BJ (cell line): ENCODE measurements around the gene TEX264. TPM values are rescaled to one million over a fixed set of nuclear protein-coding genes. Genes with fewer than 3 reads are reported as not detected.

Experiments used
- CTCF ChIA-PET: fragments of 350-600 bp; formaldehyde crosslinking; extraction: SDS; loops from one replicate; lab custom pipeline; 2021; ENCODE audit warnings: antibody characterized with exemption, inconsistent platforms; lab: Yijun Ruan, JAX
- POLR2A ChIA-PET: fragments of 300-600 bp; sonication (Branson Sonifier 250); formaldehyde crosslinking; extraction: SDS; loops from one replicate; lab custom pipeline; 2021; ENCODE audit warnings: antibody characterized with exemption; lab: Charles Lee
- DNase-seq: peaks from one replicate; pipeline ENCODE4 v3.0.0-alpha.2; 2011; ENCODE audit warnings: low read depth
- H3K27me3 ChIP-seq: 2 replicates; pipeline ENCODE4 v1.6.0; 2011; ENCODE audit warnings: low read length; ENCODE audit not compliant: control insufficient read depth, insufficient read depth
- H3K36me3 ChIP-seq: 2 replicates; pipeline ENCODE4 v1.5.1; 2011; ENCODE audit warnings: low read length; ENCODE audit not compliant: control insufficient read depth, insufficient read depth
- H3K4me3 ChIP-seq: 2 replicates; pipeline ENCODE4 v1.5.1; 2011; ENCODE audit warnings: low read depth, mild to moderate bottlenecking, control low read depth, low read length
- polyA minus RNA-seq: library from RNA; depleted of rRNA, polyadenylated mRNA; stranded (reverse); fragments of >200 nt; gene quantifications from 2 replicates; pipeline ENCODE4 v1.2.3, GENCODE V29; 2011; rRNA and poly(A)+ RNA removed
- polyA plus RNA-seq: library from polyadenylated mRNA; depleted of rRNA; stranded (reverse); fragments of >200 nt; gene quantifications from 2 replicates; pipeline ENCODE4 v1.2.3, GENCODE V29; 2011; rRNA removed
- TF ChIP-seq, protein P1 (sequence below): IDR thresholded peaks from 2 replicates; pipeline ENCODE4 v1.5.1; 2011; ENCODE audit warnings: low read depth, mild to moderate bottlenecking, control low read depth, inconsistent platforms, low read length, moderate library complexity; ENCODE audit not compliant: insufficient read depth

Gene TEX264, protein sequence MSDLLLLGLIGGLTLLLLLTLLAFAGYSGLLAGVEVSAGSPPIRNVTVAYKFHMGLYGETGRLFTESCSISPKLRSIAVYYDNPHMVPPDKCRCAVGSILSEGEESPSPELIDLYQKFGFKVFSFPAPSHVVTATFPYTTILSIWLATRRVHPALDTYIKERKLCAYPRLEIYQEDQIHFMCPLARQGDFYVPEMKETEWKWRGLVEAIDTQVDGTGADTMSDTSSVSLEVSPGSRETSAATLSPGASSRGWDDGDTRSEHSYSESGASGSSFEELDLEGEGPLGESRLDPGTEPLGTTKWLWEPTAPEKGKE
- polyA plus RNA-seq (72.5 and 100.0 TPM in 2 replicates), polyA minus RNA-seq (36.5 and 57.6 TPM in 2 replicates)

DNA sequence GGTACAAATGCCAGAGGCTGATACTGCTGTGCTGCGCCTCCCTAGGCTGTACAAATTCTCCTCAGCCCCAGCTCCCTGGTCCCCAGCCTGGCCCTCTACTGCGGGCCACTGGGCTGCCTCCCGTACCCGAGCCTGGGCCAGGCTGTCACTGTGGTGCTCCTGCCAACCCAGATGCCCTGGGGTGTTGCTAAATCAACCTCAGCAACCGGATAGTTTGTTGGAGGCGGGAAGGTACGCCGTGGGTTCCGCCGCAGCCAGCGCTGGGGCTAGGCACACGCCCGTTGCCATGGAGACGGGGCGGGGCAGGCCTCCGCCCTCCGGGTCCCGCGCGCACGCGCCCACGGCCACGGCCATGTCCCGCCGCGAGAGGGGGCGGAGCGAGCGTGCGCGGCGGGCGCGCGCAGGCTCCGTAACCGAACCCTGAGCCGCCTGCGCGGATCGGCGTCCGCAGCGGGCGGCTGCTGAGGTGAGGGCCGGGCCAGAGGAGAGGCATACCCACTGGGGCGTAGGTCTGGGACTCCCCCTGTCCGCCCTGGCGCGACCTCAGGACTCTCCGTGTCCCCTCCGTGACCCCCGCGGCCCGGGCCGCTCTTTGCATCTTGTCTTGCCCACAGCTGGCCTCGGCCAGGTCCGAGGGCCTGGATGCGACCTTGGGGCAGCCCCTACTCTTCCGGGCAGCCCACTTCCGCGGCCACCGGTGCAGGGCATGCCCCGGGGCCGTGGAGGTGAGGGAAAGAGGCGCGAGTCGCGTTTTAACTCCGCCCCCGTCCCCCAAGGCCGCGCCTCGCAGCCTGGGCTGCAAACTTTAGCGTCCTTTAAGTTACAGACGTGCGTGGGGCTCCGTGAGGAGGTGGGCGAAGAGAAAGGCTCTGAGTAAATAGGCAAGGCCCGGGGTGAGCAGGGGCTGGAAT, at the start of gene TEX264:
Gene TEX264 (plus strand): TSS at position 430 of the 911 bp plus-strand sequence. CDS start 3,053 bp downstream, outside the sequence.
- Histone ChIP-seq H3K36me3 (peaks cover 3% of the 10 kb centered on the region), H3K27me3 (no peaks in the 10 kb centered on the region), H3K4me3 (peak within 1 kb of the TSS; percentile 90)
- ChIA-PET CTCF (interaction anchor here (1.1 to 16.2 kb wide), 10 partner anchors 7 to 1055 kb away, joined by 3 to 207 read pairs (median 17); partner anchors contain the start of genes DCAF1 and MAPKAPK3), POLR2A (interaction anchor here (0.9 kb wide), 1 partner anchor 171 kb away, joined by 6 read pairs; the partner anchor contains the start of gene DCAF1)
- TF ChIP-seq, protein P1, sequence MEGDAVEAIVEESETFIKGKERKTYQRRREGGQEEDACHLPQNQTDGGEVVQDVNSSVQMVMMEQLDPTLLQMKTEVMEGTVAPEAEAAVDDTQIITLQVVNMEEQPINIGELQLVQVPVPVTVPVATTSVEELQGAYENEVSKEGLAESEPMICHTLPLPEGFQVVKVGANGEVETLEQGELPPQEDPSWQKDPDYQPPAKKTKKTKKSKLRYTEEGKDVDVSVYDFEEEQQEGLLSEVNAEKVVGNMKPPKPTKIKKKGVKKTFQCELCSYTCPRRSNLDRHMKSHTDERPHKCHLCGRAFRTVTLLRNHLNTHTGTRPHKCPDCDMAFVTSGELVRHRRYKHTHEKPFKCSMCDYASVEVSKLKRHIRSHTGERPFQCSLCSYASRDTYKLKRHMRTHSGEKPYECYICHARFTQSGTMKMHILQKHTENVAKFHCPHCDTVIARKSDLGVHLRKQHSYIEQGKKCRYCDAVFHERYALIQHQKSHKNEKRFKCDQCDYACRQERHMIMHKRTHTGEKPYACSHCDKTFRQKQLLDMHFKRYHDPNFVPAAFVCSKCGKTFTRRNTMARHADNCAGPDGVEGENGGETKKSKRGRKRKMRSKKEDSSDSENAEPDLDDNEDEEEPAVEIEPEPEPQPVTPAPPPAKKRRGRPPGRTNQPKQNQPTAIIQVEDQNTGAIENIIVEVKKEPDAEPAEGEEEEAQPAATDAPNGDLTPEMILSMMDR = no peak
- DNase-seq = peak; percentile 20

DNA sequence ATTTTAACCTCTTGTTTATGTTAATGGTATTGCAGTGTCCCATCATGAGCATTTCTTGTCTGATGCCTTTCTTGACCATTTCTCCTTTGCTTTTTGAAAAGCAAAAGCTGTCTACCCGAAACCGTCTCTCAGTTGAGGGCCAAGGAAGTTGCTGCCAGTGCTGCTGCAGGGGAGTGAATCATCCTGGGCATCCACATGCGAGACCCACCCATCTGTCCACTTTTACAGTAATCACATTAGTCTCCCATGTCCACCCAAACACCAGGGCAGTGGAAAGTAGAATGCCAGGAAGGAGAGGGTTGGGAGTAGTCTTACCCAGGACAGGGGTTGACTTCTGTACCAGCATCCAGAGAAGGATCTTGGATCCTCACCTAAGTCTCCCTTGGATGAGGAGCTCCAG, 48.6 kb upstream of the TEX264 start:
- TF ChIP-seq, protein P1 = no peak
- no peak for DNase-seq
- CTCF ChIA-PET = interaction anchor here (2.7 kb wide), 1 partner anchor 121 kb away, joined by 8 read pairs; no protein-coding TSS in a partner anchor
- POLR2A ChIA-PET = no interaction called here
- Histone ChIP-seq H3K36me3 (no peaks in the 10 kb centered on the region), H3K27me3 (no peaks in the 10 kb centered on the region), H3K4me3 (no peak overlapping the region)

DNA sequence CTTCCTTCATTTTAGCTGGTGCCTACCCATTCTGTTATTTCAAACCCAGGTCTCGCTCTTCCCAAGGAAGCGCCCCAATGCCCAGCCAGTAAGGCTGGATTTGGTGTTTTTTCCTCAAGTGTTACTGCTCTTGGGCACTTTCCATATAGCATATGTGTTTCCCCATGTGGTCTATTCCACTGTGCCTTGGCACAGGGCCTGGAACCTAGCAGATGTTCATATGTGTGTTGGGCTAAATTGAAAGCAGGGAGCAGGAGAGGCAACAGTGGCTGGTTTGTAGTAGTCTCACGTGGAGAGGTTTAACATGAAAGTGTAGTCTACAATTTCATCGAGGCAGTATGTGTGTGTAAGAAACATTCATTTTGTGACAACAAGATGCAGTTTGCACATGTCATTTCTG, 48.2 kb upstream of the TEX264 start:
- no peak overlapping the region for H3K4me3 ChIP-seq
- POLR2A ChIA-PET = no interaction called here
- TF ChIP-seq, protein P1 = no peak
- no peaks in the 10 kb centered on the region for H3K36me3 ChIP-seq
- no peaks in the 10 kb centered on the region for H3K27me3 ChIP-seq
- CTCF ChIA-PET = no interaction called here
- DNase-seq = no peak

DNA sequence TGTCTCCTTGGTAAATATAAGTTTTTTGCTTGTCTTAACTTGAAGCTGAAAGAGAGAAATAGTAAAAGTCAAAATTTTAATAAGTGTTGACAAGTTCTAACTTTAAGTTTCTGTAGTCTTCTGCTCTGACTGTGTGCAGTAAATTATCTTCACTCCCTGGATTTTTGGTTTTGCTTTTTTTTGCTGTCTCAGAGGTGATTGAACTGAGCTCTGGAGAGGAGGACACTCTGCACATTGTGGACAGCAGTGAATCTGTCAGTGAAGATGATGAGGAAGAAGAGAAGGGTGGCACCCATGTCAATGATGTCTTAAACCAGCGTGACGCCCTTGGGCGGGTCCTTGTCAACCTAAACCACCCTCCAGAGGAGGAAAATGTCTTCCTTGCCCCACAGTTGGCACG, 40.5 kb upstream of the TEX264 start:
- ChIA-PET CTCF (no interaction called here), POLR2A (no interaction called here)
- no peaks in the 10 kb centered on the region for H3K27me3 ChIP-seq

More for the DNA sequence above, 40.5 kb upstream of the TEX264 start:
- Histone ChIP-seq H3K36me3 (peaks cover 14% of the 10 kb centered on the region), H3K4me3 (no peak overlapping the region)
- no peak for DNase-seq
- TF ChIP-seq, protein P1 = no peak
